ENCODE data around the gene SPATS2. TPM values are rescaled to one million over a fixed set of nuclear protein-coding genes. Genes with fewer than 3 reads are reported as not detected.

Gene SPATS2
- total RNA-seq, 1 donor from 2014 or later: 29.9 TPM

GRCh38 chr12:49541911-49542505, 174.7 kb downstream of the SPATS2 start:
- no peak for TF ChIP-seq CTCF (conservative IDR thresholded peaks at IDR 0.05; ENCODE audit: low read depth, low read length)
- no peak overlapping the region for H3K4me3 ChIP-seq (ENCODE audit: low read depth, low read length)
- DNase-seq (ENCODE audit: low read depth): no peak

- TF ChIP-seq CTCF (conservative IDR thresholded peaks at IDR 0.05; ENCODE audit: low read depth, low read length): no peak
- no peak for DNase-seq (ENCODE audit: low read depth)
- H3K4me3 ChIP-seq (ENCODE audit: low read depth, low read length): no peak overlapping the region
These were observed 175.4 kb downstream of the SPATS2 start for GRCh38 chr12:49542592-49543160.

GRCh38 chr12:49543221-49543913, 176.1 kb downstream of the SPATS2 start:
- TF ChIP-seq CTCF (conservative IDR thresholded peaks at IDR 0.05; ENCODE audit: low read depth, low read length): no peak
- DNase-seq (ENCODE audit: low read depth): no peak
- no peak overlapping the region for H3K4me3 ChIP-seq (ENCODE audit: low read depth, low read length)

- no peak for DNase-seq (ENCODE audit: low read depth)
- H3K4me3 ChIP-seq (ENCODE audit: low read depth, low read length): no peak overlapping the region
- TF ChIP-seq CTCF (conservative IDR thresholded peaks at IDR 0.05; ENCODE audit: low read depth, low read length): no peak
These were observed 176.9 kb downstream of the SPATS2 start for GRCh38 chr12:49543914-49544815.

GRCh38 chr12:49545815-49546214, 178.6 kb downstream of the SPATS2 start:
- no peak for TF ChIP-seq CTCF (conservative IDR thresholded peaks at IDR 0.05; ENCODE audit: low read depth, low read length)
- no peak overlapping the region for H3K4me3 ChIP-seq (ENCODE audit: low read depth, low read length)
- DNase-seq (ENCODE audit: low read depth): no peak

GRCh38 chr12:49546481-49546880, 179.2 kb downstream of the SPATS2 start:
- no peak for DNase-seq (ENCODE audit: low read depth)
- no peak for TF ChIP-seq CTCF (conservative IDR thresholded peaks at IDR 0.05; ENCODE audit: low read depth, low read length)

More at GRCh38 chr12:49546481-49546880, 179.2 kb downstream of the SPATS2 start:
- H3K4me3 ChIP-seq (ENCODE audit: low read depth, low read length): no peak overlapping the region
